Stimulated activated CD8-positive, alpha-beta memory T cell treated with anti-CD3 and anti-CD28 coated beads, Interleukin-12 subunit alpha, Interleukin-12 subunit beta, amount 100 ng/mL, for 24 hours (primary cell): ENCODE results near the gene BORCS8.
"Not testable (repeated sequence)": the region's sequence is repeated elsewhere in the genome, so short reads cannot be mapped to it uniquely, and the experiment has no call there.

ENCODE experiments used
- DNase-seq: peaks from one replicate; pipeline ENCODE4 v3.0.0-alpha.2; 2020; ENCODE audit errors: extremely low read depth

BORCS8 gene

GRCh38 chr19:19149435-19149834 is 42.5 kb downstream of the BORCS8 start:
- no peak for DNase-seq

DNA sequence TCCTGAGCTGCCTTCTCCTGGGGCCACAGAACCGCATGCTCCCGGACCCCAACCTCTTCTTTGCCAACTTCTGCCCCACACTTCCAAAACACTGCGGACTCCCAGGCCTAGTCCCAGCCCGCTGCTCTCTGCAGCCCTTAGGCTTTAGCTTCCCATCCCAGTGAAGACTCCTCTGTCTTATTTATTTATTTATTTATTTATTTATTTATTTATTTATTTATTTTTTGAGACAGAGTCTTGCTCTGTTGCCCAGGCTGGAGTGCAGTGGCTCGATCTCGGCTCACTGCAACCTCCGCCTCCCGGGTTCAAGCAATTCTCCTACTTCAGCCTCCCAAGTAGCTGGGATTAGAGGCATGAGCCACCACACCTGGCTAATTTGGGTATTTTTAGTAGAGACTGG is 43.4 kb downstream of the BORCS8 start:
- not testable (repeated sequence) for DNase-seq

DNA sequence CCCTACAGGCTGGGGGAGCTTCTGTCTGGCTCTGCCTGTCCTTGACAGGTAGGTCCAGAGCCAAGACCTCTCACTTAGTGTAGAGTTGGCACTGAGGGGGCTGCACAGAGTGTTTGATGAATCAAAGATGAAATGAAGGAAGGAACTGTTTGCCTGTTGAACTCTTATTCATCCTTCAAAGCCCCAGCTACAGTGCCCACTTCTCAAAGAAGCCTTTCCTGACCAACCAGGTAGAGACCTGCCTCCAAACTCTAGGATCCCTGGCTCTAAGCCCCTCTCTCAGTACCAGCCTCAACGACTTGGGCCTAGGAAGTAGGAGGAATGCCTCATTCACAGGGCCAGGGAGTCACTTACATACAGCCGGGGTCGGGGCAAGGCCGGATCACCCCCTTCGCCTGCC is 44.6 kb downstream of the BORCS8 start:
- no peak for DNase-seq

GRCh38 chr19:19146865-19147264 is 45.1 kb downstream of the BORCS8 start:
- no peak for DNase-seq

DNA sequence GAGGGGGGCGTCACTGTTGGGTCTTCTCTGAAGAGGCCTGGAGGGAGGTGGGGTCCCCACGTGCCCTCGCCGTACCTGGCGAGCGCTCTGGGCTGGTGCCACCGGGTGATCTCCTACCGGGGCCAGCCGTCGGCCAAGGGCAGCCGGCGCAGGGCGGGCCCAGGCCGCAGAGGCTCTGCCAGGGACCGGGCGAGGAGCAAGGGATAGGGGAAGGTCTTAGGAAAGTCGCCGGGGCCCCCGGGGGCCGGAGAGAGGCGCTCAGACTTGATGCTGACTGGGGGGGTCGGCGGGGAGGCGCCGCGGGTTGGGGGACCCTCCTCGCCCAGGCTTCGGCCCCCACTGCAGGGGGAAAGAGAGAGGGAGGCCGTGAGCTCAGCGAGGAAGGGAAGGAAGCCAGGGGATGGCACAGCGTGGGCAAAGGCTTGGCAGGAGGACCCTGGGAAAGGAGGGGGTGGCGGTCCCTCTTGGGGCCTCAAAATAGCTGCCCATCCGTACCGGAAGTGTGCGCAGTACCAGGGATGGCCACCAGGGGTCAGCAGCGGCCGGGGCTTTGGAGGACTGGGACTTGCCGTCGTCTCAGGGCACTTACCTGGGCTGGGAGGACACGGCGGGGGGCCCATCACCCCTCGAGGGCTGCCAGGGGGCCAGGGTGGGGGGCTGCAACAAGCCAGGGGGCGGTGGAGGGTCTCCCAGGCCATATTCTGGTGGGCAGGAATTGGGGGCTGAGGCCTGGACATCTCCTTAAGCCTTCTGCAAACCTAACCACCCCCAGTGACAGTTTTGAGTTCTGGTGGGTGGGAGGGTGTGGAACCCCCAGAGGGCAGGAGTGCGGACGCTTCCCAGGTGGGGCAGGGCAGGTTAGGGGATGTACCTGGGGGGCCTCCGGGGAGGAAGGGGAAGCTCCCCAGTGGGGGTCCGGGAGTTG is 46.0 kb downstream of the BORCS8 start:
- peak; percentile 41 for DNase-seq

DNA sequence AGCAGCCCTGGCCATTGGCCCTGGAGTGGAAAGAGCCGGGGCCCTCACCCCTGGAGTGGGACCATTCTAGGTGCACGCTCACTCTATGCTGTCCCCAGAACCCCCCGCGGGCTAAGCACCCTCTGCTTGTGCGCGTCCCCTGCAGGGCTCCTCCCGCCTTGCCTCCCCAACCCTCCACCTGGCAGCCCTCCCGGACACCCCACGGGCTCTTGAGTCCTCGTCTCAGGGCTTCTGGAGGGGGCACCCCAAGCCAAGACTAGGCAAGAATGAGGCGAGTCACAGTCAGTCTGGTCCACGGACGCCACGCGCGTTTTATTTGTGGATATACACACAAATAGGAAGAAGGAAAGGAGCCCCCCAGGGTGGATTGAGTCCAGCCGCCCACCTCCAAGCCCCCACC is 46.7 kb downstream of the BORCS8 start:
- DNase-seq = no peak

- DNase-seq = no peak
Measured at GRCh38 chr19:19142347-19142746, 49.6 kb downstream of the BORCS8 start.

GRCh38 chr19:19140476-19140875 is 51.5 kb downstream of the BORCS8 start:
- DNase-seq = no peak

DNA sequence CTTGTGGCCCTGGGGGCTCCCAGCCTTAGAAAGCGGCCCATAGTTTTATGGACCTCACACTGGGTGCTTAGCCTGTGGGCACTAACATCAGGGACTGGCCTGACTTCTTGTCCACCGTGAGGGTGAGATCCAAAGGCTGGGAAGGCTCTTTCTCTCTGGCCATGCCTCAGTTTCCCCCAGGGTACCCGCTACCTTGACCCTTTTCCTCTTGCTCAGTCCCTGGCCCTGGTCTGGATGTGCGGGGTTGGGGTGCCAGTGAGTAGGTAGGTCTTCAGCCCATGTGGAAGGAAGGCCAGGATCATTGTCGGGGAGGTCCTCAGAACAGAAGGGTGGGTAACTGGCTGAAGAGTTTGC is 52.1 kb downstream of the BORCS8 start:
- no peak for DNase-seq

- DNase-seq = peak; percentile 83
Measured at GRCh38 chr19:19138109-19138981, 53.6 kb downstream of the BORCS8 start, which contains the start of gene TMEM161A. Gene TMEM161A (minus strand): TSS chr19:19138478. CDS start chr19:19138428, 50 bp downstream.

DNA sequence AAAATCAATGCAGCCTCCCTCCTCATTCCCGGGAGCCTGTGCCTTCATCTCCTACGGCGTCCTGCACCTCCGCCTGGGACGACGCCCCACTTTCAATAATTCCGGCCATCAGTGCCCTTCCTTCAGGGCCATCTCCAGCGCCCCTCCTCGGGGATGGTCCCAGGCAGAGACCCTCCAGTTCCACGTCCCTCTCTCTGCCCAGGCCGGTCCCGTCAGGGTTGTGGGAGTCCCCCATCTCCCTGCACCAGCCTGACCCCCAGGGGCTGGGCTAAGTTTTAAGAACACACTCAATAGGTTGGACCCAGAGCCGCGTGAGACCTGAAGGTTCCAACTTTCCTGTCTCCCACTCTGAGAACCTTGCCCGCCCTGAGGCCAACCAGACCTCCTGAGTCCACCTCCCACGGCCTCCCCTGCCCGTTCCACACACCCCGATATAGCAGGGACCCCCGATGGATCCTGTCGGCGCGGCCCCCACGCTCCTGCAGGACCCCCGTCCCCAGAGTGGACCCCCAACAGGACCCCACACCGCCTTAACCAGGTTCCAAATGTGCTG is 54.3 kb downstream of the BORCS8 start:
- no peak for DNase-seq

- not testable (repeated sequence) for DNase-seq
Measured at GRCh38 chr19:19135713-19136112, 56.2 kb downstream of the BORCS8 start.

GRCh38 chr19:19134687-19135158 is 57.2 kb downstream of the BORCS8 start:
- no peak for DNase-seq

- DNase-seq = no peak
Measured at GRCh38 chr19:19133985-19134384, 58.0 kb downstream of the BORCS8 start.

- no peak for DNase-seq
Measured at GRCh38 chr19:19132912-19133311, 59.0 kb downstream of the BORCS8 start.

DNA sequence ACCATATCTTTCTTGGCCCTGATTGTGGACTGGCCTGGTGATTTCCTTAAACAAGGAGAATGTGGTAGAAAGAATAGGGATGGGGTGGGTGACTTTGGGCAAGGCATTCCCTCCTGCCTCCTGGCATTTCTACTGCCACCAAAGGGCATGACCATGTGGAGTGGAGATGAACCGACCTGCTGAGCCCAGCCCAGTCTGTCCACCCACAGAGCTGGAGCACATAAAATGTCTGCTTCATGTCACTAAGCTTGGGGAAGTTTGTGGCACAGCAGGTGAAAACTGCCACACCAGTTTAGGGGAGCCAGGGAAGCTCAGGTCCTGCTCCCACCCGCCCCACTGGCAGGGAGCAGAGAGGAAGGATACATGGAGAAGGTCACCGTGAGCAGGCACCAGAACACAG is 60.0 kb downstream of the BORCS8 start:
- no peak for DNase-seq
